ENCODE results near the gene DLG1.

- TF ChIP-seq, protein P1, sequence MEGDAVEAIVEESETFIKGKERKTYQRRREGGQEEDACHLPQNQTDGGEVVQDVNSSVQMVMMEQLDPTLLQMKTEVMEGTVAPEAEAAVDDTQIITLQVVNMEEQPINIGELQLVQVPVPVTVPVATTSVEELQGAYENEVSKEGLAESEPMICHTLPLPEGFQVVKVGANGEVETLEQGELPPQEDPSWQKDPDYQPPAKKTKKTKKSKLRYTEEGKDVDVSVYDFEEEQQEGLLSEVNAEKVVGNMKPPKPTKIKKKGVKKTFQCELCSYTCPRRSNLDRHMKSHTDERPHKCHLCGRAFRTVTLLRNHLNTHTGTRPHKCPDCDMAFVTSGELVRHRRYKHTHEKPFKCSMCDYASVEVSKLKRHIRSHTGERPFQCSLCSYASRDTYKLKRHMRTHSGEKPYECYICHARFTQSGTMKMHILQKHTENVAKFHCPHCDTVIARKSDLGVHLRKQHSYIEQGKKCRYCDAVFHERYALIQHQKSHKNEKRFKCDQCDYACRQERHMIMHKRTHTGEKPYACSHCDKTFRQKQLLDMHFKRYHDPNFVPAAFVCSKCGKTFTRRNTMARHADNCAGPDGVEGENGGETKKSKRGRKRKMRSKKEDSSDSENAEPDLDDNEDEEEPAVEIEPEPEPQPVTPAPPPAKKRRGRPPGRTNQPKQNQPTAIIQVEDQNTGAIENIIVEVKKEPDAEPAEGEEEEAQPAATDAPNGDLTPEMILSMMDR (conservative IDR thresholded peaks at IDR 0.05; ENCODE audit: low read depth in 2 of 2) = no peak
- TF ChIP-seq JUNB (IDR thresholded peaks at IDR 0.05; ENCODE audit: unreplicated experiment) = no peak
- no peak for TF ChIP-seq EZH2 (IDR thresholded peaks at IDR 0.05; ENCODE audit: low read depth, unreplicated experiment)
- TF ChIP-seq, protein P2, sequence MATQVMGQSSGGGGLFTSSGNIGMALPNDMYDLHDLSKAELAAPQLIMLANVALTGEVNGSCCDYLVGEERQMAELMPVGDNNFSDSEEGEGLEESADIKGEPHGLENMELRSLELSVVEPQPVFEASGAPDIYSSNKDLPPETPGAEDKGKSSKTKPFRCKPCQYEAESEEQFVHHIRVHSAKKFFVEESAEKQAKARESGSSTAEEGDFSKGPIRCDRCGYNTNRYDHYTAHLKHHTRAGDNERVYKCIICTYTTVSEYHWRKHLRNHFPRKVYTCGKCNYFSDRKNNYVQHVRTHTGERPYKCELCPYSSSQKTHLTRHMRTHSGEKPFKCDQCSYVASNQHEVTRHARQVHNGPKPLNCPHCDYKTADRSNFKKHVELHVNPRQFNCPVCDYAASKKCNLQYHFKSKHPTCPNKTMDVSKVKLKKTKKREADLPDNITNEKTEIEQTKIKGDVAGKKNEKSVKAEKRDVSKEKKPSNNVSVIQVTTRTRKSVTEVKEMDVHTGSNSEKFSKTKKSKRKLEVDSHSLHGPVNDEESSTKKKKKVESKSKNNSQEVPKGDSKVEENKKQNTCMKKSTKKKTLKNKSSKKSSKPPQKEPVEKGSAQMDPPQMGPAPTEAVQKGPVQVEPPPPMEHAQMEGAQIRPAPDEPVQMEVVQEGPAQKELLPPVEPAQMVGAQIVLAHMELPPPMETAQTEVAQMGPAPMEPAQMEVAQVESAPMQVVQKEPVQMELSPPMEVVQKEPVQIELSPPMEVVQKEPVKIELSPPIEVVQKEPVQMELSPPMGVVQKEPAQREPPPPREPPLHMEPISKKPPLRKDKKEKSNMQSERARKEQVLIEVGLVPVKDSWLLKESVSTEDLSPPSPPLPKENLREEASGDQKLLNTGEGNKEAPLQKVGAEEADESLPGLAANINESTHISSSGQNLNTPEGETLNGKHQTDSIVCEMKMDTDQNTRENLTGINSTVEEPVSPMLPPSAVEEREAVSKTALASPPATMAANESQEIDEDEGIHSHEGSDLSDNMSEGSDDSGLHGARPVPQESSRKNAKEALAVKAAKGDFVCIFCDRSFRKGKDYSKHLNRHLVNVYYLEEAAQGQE (IDR thresholded peaks at IDR 0.05; ENCODE audit: unreplicated experiment) = no peak
- TF ChIP-seq NANOG (IDR thresholded peaks at IDR 0.05; ENCODE audit: borderline replicate concordance) = no peak
- TF ChIP-seq POLR2AphosphoS5 (IDR thresholded peaks at IDR 0.05; ENCODE audit: low read depth) = no peak
- TF ChIP-seq CREB1 (CRISPR knock-in tag; IDR thresholded peaks at IDR 0.05; ENCODE audit: low read depth) = no peak
- no peak for TF ChIP-seq ETS1 (IDR thresholded peaks at IDR 0.05)
- TF ChIP-seq EZH2phosphoT487 (IDR thresholded peaks at IDR 0.05; ENCODE audit: unreplicated experiment) = no peak
- TF ChIP-seq ZNF114 (CRISPR knock-in tag; IDR thresholded peaks at IDR 0.05) = no peak
- TF ChIP-seq ZNF331 (CRISPR knock-in tag; IDR thresholded peaks at IDR 0.05; ENCODE audit: low read depth) = no peak
- TF ChIP-seq, protein P3, sequence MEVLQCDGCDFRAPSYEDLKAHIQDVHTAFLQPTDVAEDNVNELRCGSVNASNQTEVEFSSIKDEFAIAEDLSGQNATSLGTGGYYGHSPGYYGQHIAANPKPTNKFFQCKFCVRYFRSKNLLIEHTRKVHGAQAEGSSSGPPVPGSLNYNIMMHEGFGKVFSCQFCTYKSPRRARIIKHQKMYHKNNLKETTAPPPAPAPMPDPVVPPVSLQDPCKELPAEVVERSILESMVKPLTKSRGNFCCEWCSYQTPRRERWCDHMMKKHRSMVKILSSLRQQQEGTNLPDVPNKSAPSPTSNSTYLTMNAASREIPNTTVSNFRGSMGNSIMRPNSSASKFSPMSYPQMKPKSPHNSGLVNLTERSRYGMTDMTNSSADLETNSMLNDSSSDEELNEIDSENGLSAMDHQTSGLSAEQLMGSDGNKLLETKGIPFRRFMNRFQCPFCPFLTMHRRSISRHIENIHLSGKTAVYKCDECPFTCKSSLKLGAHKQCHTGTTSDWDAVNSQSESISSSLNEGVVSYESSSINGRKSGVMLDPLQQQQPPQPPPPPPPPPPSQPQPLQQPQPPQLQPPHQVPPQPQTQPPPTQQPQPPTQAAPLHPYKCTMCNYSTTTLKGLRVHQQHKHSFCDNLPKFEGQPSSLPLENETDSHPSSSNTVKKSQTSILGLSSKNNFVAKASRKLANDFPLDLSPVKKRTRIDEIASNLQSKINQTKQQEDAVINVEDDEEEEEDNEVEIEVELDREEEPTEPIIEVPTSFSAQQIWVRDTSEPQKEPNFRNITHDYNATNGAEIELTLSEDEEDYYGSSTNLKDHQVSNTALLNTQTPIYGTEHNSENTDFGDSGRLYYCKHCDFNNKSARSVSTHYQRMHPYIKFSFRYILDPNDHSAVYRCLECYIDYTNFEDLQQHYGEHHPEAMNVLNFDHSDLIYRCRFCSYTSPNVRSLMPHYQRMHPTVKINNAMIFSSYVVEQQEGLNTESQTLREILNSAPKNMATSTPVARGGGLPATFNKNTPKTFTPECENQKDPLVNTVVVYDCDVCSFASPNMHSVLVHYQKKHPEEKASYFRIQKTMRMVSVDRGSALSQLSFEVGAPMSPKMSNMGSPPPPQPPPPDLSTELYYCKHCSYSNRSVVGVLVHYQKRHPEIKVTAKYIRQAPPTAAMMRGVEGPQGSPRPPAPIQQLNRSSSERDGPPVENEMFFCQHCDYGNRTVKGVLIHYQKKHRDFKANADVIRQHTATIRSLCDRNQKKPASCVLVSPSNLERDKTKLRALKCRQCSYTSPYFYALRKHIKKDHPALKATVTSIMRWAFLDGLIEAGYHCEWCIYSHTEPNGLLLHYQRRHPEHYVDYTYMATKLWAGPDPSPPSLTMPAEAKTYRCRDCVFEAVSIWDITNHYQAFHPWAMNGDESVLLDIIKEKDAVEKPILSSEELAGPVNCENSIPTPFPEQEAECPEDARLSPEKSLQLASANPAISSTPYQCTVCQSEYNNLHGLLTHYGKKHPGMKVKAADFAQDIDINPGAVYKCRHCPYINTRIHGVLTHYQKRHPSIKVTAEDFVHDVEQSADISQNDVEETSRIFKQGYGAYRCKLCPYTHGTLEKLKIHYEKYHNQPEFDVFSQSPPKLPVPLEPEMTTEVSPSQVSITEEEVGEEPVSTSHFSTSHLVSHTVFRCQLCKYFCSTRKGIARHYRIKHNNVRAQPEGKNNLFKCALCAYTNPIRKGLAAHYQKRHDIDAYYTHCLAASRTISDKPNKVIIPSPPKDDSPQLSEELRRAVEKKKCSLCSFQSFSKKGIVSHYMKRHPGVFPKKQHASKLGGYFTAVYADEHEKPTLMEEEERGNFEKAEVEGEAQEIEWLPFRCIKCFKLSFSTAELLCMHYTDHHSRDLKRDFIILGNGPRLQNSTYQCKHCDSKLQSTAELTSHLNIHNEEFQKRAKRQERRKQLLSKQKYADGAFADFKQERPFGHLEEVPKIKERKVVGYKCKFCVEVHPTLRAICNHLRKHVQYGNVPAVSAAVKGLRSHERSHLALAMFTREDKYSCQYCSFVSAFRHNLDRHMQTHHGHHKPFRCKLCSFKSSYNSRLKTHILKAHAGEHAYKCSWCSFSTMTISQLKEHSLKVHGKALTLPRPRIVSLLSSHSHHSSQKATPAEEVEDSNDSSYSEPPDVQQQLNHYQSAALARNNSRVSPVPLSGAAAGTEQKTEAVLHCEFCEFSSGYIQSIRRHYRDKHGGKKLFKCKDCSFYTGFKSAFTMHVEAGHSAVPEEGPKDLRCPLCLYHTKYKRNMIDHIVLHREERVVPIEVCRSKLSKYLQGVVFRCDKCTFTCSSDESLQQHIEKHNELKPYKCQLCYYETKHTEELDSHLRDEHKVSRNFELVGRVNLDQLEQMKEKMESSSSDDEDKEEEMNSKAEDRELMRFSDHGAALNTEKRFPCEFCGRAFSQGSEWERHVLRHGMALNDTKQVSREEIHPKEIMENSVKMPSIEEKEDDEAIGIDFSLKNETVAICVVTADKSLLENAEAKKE (CRISPR knock-in tag; IDR thresholded peaks at IDR 0.05) = no peak
- TF ChIP-seq STAT1 (IDR thresholded peaks at IDR 0.05; ENCODE audit: unreplicated experiment) = no peak
Observed at GRCh38 chr3:197015790-197016736, 282.3 kb downstream of the DLG1 start.
